Brain pericyte (primary cell): ENCODE measurements around the gene RCC1.
A peak's percentile ranks its signal among the peaks of the same experiment; 100 is the strongest.
"Not testable (repeated sequence)": the region's sequence is repeated elsewhere in the genome, so short reads cannot be mapped to it uniquely, and the experiment has no call there.

Experiments
- DNase-seq: peaks from one replicate; pipeline ENCODE4 v3.0.0-alpha.2; 2012; ENCODE audit warnings: low read depth, low spot score

RCC1 gene

DNA sequence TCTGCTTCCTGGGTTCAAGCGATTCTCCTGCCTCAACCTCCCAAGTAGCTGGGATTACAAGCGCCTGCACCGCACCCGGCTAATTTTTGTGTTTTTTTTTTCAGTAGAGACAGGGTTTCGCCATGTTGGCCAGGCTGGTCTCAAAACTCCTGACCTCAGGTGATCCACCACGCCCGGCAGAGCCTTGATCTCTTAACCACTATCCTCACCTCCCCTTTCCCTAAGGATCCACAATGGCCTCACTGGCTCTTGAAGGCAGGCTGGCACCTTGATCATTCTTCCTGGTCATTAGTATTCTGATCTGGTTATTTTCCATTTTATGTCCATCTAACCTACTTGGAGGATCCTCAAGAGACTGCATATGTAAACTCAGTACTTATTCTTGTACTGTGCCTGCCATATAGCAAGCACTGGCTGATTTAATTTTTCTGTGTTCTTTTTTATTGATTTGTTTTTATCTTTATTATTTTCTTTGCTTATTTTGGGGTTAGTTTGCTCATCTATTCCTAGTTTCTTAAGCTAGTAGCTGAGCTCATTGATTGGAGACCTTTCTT is 6.3 kb downstream of the RCC1 start:
- no peak for DNase-seq

DNA sequence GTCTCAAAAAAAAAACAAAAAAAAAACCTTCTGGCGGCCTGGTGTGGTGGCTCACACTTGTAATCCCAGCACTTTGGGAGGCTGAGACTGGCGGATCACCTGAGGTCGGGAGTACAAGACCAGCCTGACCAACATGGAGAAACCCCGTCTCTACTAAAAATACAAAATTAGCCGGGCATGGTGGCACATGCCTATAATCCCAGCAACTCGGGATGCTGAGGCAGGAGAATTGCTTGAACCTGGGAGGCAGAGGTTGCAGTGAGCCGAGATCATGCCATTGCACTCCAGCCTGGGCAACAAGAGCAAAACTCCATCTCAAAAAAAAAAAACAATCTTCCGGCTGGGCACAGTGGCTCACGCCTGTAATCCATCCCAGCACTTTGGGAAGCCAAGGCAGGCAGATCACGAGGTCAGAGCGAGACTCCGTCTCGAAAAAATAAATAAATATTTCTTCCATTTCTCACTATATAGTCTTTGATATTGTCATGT is 8.6 kb downstream of the RCC1 start:
- not testable (repeated sequence) for DNase-seq

DNA sequence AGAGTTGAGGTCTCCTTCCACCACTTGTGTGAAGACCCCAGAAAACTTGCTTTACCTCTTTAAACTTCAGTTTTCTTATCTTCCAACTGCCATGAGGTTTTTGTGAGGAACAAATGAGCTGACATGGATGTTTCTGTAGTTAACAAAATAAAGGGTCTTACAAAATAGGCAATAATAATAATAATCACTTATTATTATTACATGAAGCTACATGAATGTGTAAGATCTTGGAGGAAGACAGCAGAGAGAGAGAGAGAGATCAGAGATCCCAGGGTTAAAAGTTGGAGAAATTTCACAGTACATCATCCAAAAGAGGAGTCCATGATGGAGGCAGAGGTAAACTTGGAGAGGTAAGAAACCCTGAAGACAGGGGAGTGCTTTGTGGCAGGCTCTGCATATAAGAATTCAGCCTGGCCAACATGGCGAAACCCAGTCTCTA is 10.7 kb downstream of the RCC1 start:
- no peak for DNase-seq

DNA sequence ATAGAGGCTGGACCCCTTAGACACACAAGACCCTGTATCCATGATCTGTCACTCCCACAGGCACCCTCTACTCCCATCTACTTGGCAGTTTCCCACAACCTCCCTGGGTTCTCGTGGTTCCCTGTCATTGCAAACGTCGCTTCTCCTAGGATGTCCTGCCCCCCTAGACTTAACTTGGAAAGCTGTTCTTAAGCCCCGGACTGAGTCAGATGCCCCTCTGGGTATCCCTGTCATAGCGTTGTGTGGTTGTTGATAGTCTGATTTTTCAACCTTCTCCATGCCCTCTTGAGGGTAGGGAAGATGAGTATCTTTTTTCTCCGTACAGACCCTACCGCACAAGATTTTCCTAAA is 11.8 kb downstream of the RCC1 start:
- no peak for DNase-seq

DNA sequence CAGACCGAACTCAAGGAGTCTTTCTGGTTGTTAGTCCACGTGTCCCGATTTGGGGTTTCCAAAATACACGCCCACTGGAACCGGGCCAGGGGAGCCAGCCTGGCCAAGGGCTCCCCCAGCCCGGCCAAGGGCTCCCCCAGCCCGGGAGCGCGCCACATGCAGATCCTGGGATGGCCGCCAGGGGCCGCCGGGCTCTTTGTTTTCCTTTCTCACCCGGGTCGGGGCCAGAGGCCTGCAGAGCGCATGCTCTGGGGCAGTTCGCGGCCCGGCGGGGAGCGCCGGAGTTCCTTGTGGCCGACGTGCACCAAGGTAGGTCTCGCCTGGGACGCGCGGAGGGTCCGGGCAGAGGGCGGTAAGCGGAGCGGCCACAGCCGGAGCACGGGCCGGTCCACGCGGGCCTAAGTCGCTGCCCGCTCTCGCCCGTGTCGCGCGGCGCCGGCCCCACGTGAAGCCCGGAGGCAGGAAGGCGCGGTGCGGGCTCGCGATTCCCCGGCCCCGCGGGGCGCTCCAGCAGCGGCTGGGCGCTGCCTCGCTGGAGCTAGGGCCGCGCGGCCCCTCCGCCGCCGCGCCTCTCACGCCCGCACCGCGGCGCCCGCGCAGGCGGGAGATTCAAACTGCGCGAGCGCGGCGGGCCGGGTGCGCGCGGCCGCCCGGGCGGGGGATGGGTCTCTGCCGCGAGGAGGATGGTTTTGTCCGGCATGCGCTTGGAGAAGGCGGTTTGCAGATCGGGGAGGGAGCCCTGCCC is 12.3 kb downstream of the RCC1 start:
- DNase-seq = peak; percentile 70

DNA sequence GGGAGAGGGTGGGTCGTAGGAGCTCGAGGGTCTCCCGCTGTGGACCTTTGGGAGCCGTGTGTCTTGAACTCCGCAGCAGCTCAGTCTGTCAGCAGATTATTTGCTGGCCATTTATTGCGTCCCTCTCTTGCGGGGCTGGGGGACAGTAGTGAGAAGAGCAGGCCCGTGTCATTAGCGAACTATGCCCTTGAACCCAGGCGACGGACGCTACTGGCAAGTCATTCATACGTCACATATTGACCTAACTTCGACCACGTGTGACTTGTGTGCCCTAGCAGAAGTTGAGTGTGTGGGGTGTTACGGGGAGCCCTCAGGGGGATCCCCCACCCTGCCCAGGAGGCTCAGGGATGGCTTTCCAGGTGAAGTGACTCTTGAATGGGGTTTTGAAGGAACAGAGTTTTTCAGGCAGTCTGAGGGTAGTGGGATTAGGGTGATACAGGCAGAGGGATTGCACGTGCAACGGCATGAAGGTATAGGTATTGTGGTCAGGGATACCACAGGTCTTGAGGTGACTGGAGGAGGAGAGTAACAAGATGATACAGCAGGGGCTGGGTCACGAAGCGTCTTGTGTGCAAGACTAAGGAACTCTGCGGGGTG is 13.0 kb downstream of the RCC1 start:
- DNase-seq = no peak

DNA sequence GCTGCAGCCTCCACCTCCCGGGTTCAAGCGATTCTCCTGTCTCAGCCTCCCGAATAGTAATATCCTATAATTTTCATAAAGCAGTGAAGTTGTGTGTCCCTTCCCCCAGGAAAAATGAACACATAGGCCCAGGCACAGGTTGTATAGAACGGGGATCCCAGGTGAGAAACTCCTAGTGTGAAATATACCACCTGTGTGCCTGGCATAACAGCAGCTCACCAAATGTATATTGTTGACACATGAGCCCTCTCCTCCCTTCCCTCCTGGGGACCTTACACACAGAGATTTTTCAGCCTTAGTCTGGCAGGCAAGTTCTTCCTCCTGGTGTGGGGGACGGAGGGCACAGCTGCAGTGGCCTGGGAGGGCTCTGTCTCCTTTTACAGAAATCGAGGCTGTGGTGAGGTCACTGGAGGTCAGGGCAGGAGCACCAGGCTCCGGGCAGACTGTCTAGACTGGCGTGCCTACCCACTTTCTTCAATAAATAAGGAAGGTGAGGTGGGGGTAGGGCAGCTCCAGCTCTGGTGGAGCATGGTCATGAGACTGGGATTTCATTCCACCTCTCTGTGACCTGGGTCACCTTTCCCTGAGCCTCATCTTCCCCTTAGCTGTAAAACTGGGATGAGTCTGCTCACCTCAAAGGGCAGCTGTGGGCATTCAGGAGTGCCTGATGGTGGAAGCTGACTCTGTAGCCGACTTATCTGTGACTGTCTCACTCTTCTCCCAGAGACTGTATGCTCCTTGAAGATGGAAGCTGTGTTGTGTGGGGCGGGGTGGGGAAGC is 14.3 kb downstream of the RCC1 start:
- DNase-seq = no peak

DNA sequence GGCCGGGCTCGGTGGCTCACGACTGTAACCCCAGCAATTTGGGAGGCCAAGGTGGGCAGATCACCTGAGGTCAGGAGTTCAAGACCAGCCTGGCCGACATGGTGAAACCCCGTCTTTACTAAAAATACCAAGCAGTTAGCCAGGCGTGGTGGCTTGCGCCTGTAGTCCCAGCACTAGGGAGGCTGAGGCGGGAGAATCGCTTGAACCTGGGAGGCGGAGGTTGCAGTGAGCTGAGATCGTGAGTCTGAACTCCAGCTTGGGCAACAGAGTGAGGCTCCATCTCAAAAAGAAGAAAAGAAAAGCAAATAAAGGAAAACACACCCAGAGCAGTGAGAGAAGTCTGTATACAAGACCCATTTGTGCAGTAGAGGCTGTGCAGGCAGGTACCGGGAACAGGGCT is 15.0 kb downstream of the RCC1 start:
- not testable (repeated sequence) for DNase-seq

DNA sequence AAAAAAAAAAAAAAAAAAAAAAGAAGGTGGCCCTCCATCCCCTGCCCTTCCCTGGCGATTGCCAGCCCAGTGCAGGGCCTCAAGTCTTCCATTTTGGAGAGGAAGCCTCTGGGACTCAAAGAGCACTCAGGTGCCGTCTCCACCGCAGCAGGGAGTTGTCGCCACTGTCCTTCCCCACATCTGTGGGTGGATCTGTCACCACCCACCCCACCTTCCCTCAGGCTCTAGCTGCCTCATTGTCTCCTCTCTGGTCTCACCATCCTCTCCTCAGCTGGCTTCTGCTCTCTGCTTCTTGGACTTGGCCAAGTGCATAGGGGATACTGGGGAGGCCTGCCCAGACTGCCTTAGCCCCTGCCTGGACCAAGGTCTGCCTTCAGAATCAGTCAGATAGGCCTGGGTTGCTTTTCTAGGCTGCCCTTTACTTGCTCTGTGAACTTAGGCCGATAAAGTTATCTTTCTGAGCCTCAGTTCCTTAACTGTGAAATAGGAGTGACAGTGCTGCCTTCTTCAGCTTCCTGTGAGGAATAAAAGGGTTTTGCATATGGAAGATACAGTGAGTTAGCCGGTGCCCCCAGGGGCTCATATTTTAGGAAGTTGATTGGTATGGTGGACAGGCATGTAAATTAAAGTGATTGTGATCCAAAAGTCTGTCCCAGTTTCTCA is 15.8 kb downstream of the RCC1 start:
- DNase-seq = no peak

DNA sequence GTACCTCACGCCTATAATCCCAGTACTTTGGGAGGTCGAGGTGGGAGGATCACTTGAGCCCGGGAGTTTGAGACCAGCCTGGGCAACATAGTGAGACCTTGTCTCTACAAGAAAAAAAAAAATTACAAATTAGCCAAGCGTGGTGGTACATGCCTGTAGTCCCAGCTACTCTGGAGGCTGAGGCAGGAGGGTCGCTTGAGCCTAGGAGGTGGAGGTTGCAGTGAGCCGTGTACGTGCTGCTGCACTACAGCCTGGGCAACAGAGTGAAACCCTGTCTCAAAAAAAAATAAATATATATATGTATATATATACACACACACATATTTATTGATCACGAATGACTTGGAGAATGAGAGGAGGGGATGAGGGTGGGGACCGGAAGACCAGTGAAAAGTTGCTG is 16.7 kb downstream of the RCC1 start:
- DNase-seq = not testable (repeated sequence)

DNA sequence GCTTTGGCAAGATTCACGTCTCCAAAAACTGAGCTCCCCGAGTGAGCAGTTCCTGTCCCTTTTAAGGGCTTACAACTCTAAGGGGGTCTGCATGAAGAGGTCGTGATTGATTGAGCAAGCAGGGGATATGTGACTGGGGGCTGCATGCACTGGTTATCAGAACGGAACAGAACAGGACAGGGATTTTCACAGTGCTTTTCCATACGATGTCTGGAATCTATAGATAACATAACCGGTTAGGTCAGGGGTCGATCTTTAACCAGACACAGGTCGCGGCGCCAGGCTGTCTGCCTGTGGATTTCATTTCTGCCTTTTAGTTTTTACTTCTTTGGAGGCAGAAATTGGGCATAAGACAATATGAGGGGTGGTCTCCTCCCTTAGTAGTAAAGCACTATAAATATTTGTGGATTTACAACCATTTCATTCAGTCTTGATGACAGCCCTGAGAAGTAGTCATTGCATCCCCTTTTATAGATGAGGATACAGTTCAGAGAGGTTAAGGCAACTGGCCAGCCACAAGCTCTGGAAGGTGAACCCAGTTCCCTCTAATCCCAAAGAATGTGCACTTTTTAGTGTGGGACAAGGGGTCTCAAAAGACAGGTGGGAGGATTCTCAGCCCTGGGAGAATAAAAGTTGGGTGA is 19.3 kb downstream of the RCC1 start:
- DNase-seq = not testable (repeated sequence)

DNA sequence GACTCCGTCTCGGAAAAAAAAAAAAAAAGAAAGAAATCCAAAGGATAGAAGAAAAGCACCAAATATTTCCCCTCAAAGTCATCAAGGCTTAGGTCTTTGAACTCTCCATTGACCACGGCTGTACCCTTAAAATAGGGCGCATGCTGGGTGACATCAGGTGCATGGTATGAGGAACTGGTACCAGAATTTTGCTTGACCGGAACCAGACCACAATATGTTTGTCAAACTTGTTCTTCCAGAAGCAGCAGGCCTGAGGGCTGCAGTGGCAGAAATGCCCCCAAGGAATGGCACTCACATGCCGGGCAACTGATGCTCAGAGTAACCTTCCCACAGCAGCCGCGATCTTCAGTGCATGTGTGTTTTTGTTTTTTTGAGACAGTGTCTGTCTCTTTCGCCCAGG is 21.0 kb downstream of the RCC1 start:
- no peak for DNase-seq

DNA sequence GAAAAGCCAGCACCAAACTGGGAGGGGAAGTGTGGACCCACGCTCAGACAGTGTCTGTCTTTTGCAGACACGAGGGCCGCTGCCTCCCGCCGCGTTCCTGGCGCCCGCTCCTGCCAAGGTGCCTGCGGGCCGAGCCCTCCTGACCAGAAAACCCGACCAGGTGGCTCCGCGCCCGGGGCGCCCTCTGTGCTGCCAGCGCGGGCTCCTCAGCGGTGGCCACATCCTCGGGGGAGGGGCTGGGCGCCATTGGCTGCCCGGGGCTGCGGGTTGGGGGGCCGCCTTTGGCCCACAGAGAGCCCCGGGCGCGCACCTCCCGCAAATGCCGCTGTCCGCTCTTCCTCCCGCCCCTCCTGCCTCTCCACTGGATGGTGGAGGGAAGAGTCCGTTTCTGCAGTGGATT is 24.6 kb downstream of the RCC1 start:
- DNase-seq = no peak

DNA sequence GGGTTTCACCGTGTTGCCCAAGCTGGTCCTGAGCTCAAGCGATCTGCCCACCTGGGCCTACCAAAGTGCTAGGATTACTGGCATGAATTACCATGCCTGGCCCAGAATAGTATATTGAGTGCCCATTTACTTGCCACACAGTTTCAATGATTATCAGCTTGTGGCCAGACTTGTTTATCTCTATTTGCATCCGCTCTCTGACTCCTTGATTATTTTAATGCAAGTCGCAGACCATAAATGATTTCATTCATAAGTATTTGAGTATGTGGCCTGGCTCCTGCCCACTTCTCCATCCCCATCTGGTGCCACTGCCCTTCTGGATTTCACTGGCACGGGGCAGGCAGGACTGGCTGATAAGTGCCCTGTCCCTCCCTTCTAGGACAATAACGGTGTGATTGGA is 28.8 kb downstream of the RCC1 start:
- DNase-seq = no peak

DNA sequence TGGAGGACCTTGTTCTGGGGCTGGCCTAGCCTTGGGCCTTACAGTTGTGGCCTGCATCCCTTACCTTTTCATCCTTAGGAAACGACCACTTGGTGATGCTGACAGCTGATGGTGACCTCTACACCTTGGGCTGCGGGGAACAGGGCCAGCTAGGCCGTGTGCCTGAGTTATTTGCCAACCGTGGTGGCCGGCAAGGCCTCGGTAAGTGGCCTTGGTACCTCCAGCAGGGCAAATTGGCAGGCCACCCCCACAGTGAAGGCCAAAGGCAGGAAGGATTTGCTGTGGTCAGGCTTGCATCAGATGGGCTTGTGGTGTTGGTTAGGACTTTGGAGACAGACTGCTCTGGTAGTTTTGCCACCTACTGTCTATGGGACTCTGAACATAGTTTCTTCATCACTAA is 29.3 kb downstream of the RCC1 start:
- no peak for DNase-seq

DNA sequence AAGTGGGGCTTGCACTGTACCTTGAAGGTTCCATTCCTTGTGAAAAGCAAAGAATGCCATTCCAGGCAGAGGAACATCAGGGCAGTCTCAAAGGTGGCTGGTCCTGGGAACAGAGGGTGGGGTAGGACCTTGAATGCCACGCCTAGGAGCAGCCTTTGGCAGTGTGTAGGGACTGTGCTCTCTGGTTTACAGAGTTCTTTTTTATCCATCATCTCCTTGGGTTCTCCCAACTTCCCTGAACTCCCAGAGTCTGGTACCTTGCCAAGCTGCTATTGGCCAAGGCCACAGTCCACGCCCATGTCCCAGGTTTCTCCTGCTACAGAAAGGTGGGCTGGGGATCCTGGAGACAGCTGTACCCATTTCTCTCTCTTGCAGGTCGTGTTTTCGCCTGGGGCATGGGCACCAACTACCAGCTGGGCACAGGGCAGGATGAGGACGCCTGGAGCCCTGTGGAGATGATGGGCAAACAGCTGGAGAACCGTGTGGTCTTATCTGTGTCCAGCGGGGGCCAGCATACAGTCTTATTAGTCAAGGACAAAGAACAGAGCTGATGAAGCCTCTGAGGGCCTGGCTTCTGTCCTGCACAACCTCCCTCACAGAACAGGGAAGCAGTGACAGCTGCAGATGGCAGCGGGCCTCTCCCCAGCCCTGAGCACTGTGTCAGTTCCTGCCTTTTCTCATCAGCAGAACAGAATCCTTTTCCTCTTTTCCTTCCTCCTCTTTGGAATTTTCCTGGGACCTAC is 31.8 kb downstream of the RCC1 start:
- no peak for DNase-seq

DNA sequence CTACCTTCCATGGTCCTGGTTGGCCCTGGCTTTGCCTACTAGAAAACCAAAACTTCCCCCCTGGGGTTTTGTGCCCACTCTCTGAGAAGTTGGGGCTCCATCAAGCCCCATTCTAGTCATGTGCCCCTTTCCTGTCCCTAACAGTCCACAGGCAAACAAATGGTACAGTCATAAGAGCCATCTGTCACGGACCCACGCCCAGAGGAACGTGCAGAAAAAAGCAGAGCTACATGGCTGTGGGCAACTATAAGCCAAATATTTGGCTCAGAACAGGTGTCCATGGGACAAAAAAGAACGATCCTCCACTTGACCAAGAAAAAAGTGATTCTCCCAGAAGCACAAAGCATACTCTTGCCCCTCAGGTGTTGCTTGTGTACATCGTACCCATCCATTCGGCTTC is 32.4 kb downstream of the RCC1 start:
- no peak for DNase-seq

DNA sequence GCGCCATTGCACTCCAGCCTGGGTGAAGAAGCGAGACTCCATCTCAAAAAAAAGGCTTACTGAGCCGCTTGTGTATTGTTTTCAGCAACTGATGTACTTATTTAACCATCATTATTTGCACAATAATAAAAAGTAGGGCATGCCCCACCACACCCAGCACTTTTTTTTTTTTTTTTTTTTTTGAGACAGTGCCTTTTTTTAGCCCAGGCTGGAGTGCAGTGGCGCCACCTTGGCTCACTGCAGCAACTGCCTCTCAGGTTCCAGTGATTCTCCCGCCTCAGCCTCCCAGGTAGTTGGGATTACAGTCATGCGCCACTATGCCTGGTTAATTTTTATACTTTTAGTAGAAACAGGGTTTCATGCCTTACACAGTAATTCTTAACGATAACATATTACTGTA is 34.8 kb downstream of the RCC1 start:
- no peak for DNase-seq

DNA sequence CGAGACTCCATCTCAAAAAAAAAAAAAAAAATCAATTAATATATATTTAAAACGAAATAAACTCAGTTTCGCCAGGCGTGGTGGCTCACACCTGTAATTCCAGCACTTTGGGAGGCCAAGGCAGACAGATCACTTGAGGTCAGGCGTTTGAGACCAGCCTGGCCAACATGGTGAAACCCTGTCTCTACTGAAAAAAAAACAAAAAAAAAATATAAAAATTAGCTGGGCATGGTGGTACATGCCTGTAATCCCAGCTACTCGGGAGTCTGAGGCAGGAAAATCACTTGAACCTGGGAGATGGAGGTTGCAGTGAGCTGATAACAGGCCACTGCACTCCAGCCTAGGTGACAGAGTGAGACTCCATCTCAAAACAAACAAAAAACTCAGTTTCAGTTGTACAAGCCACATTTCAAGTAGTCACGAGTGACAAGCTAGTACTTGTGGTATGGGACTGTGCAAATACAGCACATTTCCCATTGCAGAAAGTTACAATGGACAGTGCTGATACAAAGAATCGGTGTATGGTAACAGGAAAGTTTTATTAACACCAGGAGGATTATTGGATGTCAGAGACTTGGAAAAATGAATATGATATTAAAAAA is 35.7 kb downstream of the RCC1 start:
- not testable (repeated sequence) for DNase-seq

DNA sequence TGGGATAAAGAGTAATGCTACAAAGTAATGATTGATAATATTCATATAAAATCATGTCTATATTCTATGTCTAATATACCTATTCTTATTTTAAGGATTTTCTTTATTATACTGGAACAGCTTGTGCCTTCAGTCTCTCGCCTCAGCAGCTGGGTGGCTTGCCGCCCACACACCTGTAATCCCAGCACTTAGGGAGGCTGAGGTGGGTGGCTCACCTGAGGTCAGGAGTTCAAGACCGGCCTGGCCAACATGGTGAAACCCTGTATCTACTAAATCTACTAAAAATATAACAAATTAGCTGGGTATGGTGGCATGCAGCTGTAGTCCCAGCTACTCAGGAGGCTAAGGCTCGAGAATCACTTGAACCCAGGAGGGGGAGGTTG is 39.4 kb downstream of the RCC1 start:
- no peak for DNase-seq
